Mesothelial cell of epicardium (in vitro differentiated cells): ENCODE data around the gene KRTAP4-2. TPM values are rescaled to one million over a fixed set of nuclear protein-coding genes. Genes with fewer than 3 reads are reported as not detected.

Experiments used
- DNase-seq, 2 experiments: peaks; one replicate each; pipeline ENCODE4 v3.0.0; 2021; ENCODE audit warnings: low spot score in 2 of 2; ENCODE audit not compliant: unreplicated experiment in 2 of 2
- H3K27ac Mint-ChIP-seq: 2 replicates; pipeline ENCODE4 v1.8.0; 2021; ENCODE audit warnings: mixed read lengths
- H3K27me3 Mint-ChIP-seq: 2 replicates; pipeline ENCODE4 v1.8.0; 2021; ENCODE audit warnings: low read depth, mixed read lengths
- H3K36me3 Mint-ChIP-seq: 2 replicates; pipeline ENCODE4 v1.8.0; 2021; ENCODE audit warnings: mixed read lengths
- H3K4me1 Mint-ChIP-seq: 2 replicates; pipeline ENCODE4 v1.8.0; 2021; ENCODE audit warnings: mixed read lengths
- H3K4me3 Mint-ChIP-seq: 2 replicates; pipeline ENCODE4 v1.8.0; 2021; ENCODE audit warnings: mild to moderate bottlenecking, moderate library complexity, mixed read lengths
- H3K9me3 Mint-ChIP-seq: 2 replicates; pipeline ENCODE4 v1.8.0; 2021; ENCODE audit warnings: mixed read lengths
- CTCF ChIP-seq: fragments of 200-600 bp; sonication (generic); IDR thresholded peaks from one replicate; pipeline ENCODE4 v1.5.0; 2021; ENCODE audit warnings: antibody characterized with exemption; ENCODE audit not compliant: unreplicated experiment
- total RNA-seq: library from RNA; stranded (reverse); gene quantifications from 3 replicates; pipeline ENCODE4 v1.2.1, GENCODE V29; 2021

The KRTAP4-2 gene
- total RNA-seq, 1 donor from 2014 or later: not detected

GRCh38 chr17:41131979-41132378 lies 46.0 kb downstream of the KRTAP4-2 start:
- Mint-ChIP-seq H3K4me1 (no peaks in the 10 kb centered on the region), H3K36me3 (peaks cover 3% of the 10 kb centered on the region), H3K4me3 (no peak overlapping the region), H3K9me3 (peaks cover 27% of the 10 kb centered on the region), H3K27me3 (no peaks in the 10 kb centered on the region), H3K27ac (no peak overlapping the region)
- DNase-seq: no peak
- no peak for TF ChIP-seq CTCF

Other genes with a start within 250 kb of the KRTAP4-2 start
- 2.3 to 2.8 TPM (median 2.6 TPM) in 3 replicates for gene KRT23, start 240.6 kb downstream of the KRTAP4-2 start, total RNA-seq
- not detected in 3 replicates for gene KRT39, start 211.3 kb downstream of the KRTAP4-2 start, total RNA-seq
- gene KRT40, start 193.9 kb downstream of the KRTAP4-2 start, total RNA-seq: 0.16 TPM in 1 of 3 replicates, not detected in the others
- gene KRTAP3-3, start 184.1 kb downstream of the KRTAP4-2 start, total RNA-seq: not detected in 3 replicates
- gene KRTAP3-2, start 178.3 kb downstream of the KRTAP4-2 start, total RNA-seq: not detected in 3 replicates
- gene KRTAP3-1, start 169.1 kb downstream of the KRTAP4-2 start, total RNA-seq: 0.41 to 1.3 TPM (median 0.95 TPM) in 3 replicates
- gene KRTAP1-5, start 151.0 kb downstream of the KRTAP4-2 start, total RNA-seq: not detected in 3 replicates
- not detected in 3 replicates for gene KRTAP1-4, start 148.0 kb downstream of the KRTAP4-2 start, total RNA-seq
- gene KRTAP1-3, start 143.3 kb downstream of the KRTAP4-2 start, total RNA-seq: not detected in 3 replicates
- not detected in 3 replicates for gene KRTAP1-1, start 136.8 kb downstream of the KRTAP4-2 start, total RNA-seq
- gene KRTAP2-1, start 130.9 kb downstream of the KRTAP4-2 start, total RNA-seq: not detected in 3 replicates
- gene KRTAP2-2, start 123.0 kb downstream of the KRTAP4-2 start, total RNA-seq: not detected in 3 replicates
- gene KRTAP2-3, start 118.1 kb downstream of the KRTAP4-2 start, total RNA-seq: 0.45 to 0.91 TPM (median 0.69 TPM) in 3 replicates
- gene KRTAP2-4, start 112.3 kb downstream of the KRTAP4-2 start, total RNA-seq: not detected in 3 replicates
- not detected in 3 replicates for gene KRTAP4-7, start 94.1 kb downstream of the KRTAP4-2 start, total RNA-seq
- not detected in 3 replicates for gene KRTAP4-8, start 80.1 kb downstream of the KRTAP4-2 start, total RNA-seq
- gene KRTAP4-16, start 76.0 kb downstream of the KRTAP4-2 start, total RNA-seq: not detected in 3 replicates
- not detected in 3 replicates for gene KRTAP4-9, start 72.8 kb downstream of the KRTAP4-2 start, total RNA-seq
- gene KRTAP4-11, start 59.8 kb downstream of the KRTAP4-2 start, total RNA-seq: not detected in 3 replicates
- not detected in 3 replicates for gene KRTAP4-12, start 54.0 kb downstream of the KRTAP4-2 start, total RNA-seq
- gene KRTAP4-6, start 37.7 kb downstream of the KRTAP4-2 start, total RNA-seq: not detected in 3 replicates
- gene KRTAP4-5, start 28.4 kb downstream of the KRTAP4-2 start, total RNA-seq: not detected in 3 replicates
- gene KRTAP4-4, start 17.5 kb downstream of the KRTAP4-2 start, total RNA-seq: not detected in 3 replicates
- gene KRTAP4-3, start 10.0 kb downstream of the KRTAP4-2 start, total RNA-seq: not detected in 3 replicates
- not detected in 3 replicates for gene KRTAP4-1, start 6.7 kb upstream of the KRTAP4-2 start, total RNA-seq
- gene KRTAP9-1, start 11.7 kb upstream of the KRTAP4-2 start, total RNA-seq: not detected in 3 replicates
- not detected in 3 replicates for gene KRTAP9-2, start 48.4 kb upstream of the KRTAP4-2 start, total RNA-seq
- gene KRTAP9-3, start 54.2 kb upstream of the KRTAP4-2 start, total RNA-seq: not detected in 3 replicates
- gene KRTAP9-8, start 59.8 kb upstream of the KRTAP4-2 start, total RNA-seq: not detected in 3 replicates
- gene KRTAP9-4, start 71.5 kb upstream of the KRTAP4-2 start, total RNA-seq: not detected in 3 replicates
- not detected in 3 replicates for gene KRTAP9-9, start 77.2 kb upstream of the KRTAP4-2 start, total RNA-seq
- gene KRTAP9-6, start 87.2 kb upstream of the KRTAP4-2 start, total RNA-seq: not detected in 3 replicates
- gene KRTAP9-7, start 97.5 kb upstream of the KRTAP4-2 start, total RNA-seq: not detected in 3 replicates
- not detected in 3 replicates for gene KRTAP29-1, start 124.6 kb upstream of the KRTAP4-2 start, total RNA-seq
- gene KRTAP16-1, start 131.1 kb upstream of the KRTAP4-2 start, total RNA-seq: not detected in 3 replicates
- not detected in 3 replicates for gene KRTAP17-1, start 137.5 kb upstream of the KRTAP4-2 start, total RNA-seq
- gene KRT33A, start 172.6 kb upstream of the KRTAP4-2 start, total RNA-seq: not detected in 3 replicates
- gene KRT33B, start 191.6 kb upstream of the KRTAP4-2 start, total RNA-seq: not detected in 3 replicates
- not detected in 3 replicates for gene KRT34, start 204.1 kb upstream of the KRTAP4-2 start, total RNA-seq
- not detected in 3 replicates for gene KRT31, start 219.4 kb upstream of the KRTAP4-2 start, total RNA-seq
- gene KRT37, start 246.4 kb upstream of the KRTAP4-2 start, total RNA-seq: not detected in 3 replicates